ENCODE measurements around the gene FAM98C. TPM values are rescaled to one million over a fixed set of nuclear protein-coding genes. Genes with fewer than 3 reads are reported as not detected.

Gene FAM98C
- total RNA-seq, 2 experiments from 2014 or later: 21.9 to 31.1 TPM

GRCh38 chr19:38389957-38390924 lies 12.7 kb upstream of the FAM98C start:
- intact Hi-C loops (cut with micrococcal nuclease; ENCODE audit: unreplicated experiment): loop anchor here (2.0 kb wide), 1 partner anchor 15 kb away; the partner anchor contains the start of gene PSMD8
- no peak overlapping the region for H3K4me3 ChIP-seq (ENCODE audit: low read depth, low read length, poor library complexity, severe bottlenecking)
- H3K4me2 ChIP-seq (ENCODE audit: low read length): no peak overlapping the region
- BruUV-seq (replicated peaks): no TSS peak
- H3K27ac ChIP-seq (ENCODE audit: low read depth, low read length, poor library complexity, severe bottlenecking): no peak overlapping the region
- no peak for DNase-seq (ENCODE audit: low spot score)
- no peak overlapping the region for H2AFZ ChIP-seq (ENCODE audit: low read length)
- no peaks in the 10 kb centered on the region for H3K9me2 ChIP-seq (ENCODE audit: insufficient read depth, low read length)
- H3K4me1 ChIP-seq (ENCODE audit: insufficient read depth, low read length, poor library complexity, severe bottlenecking): peaks cover 9% of the 10 kb centered on the region
- CTCF ChIA-PET (ENCODE audit: unreplicated experiment): interaction anchor here (0.6 kb wide), 1 partner anchor 348 kb away, joined by 10 read pairs; no protein-coding TSS in a partner anchor
- no peaks in the 10 kb centered on the region for H3K36me3 ChIP-seq (ENCODE audit: insufficient read depth, low read length)
- H3K9me3 ChIP-seq (ENCODE audit: low read length): no peaks in the 10 kb centered on the region
- no peaks in the 10 kb centered on the region for H3K79me2 ChIP-seq (ENCODE audit: insufficient read depth, low read depth, low read length)
- no peaks in the 10 kb centered on the region for H4K20me1 ChIP-seq (ENCODE audit: insufficient read depth, low read length)
- TF ChIP-seq CTCF (conservative IDR thresholded peaks at IDR 0.05; ENCODE audit: low read length) (no peak), EZH2phosphoT487 (IDR thresholded peaks at IDR 0.05; ENCODE audit: borderline replicate concordance, low read depth, low read length) (no peak)
- POLR2A ChIA-PET: interaction anchor here (0.8 to 0.9 kb wide), 3 partner anchors 13 to 16 kb away, joined by 3 to 4 read pairs (median 4); partner anchors contain the start of genes FAM98C and PSMD8

DNA sequence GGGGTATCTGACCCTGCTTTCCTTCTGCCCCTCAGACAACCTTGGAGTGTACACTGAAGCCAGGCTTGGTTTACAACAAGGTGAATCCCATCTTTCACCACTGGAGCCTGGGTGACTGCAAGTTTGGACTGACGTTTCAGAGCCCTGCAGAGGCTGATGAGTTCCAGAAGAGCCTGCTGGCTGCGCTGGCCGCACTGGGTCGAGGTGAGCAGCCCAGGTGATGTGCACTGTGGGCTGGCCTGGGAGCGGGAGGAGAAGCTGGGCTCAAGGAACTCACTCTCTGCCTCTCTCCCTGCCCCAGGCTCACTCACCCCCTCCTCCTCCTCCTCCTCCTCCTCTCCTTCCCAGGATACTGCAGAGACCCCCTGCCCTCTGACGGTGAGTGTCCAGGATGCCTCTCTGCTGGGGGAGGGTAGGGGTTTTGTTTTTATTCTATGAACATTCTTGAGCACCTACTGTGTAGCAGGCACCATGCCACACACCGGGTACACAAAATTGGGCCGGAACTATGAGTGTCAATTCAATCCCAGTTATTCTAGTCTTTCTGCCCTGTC lies 10.9 kb upstream of the FAM98C start:
- Histone ChIP-seq H4K20me1 (ENCODE audit: insufficient read depth, low read length) (no peaks in the 10 kb centered on the region), H3K4me3 (ENCODE audit: low read depth, low read length, poor library complexity, severe bottlenecking) (no peak overlapping the region), H3K9me3 (ENCODE audit: low read length) (no peaks in the 10 kb centered on the region), H2AFZ (ENCODE audit: low read length) (no peak overlapping the region), H3K4me1 (ENCODE audit: insufficient read depth, low read length, poor library complexity, severe bottlenecking) (peaks cover 9% of the 10 kb centered on the region), H3K4me2 (ENCODE audit: low read length) (no peak overlapping the region), H3K79me2 (ENCODE audit: insufficient read depth, low read depth, low read length) (no peaks in the 10 kb centered on the region), H3K9me2 (ENCODE audit: insufficient read depth, low read length) (no peaks in the 10 kb centered on the region), H3K27ac (ENCODE audit: low read depth, low read length, poor library complexity, severe bottlenecking) (no peak overlapping the region), H3K36me3 (ENCODE audit: insufficient read depth, low read length) (no peaks in the 10 kb centered on the region)
- DNase-seq (ENCODE audit: low spot score): no peak
- ChIA-PET POLR2A (no interaction called here), CTCF (ENCODE audit: unreplicated experiment) (no interaction called here)
- no TSS peak for BruUV-seq (replicated peaks)
- intact Hi-C loops (cut with micrococcal nuclease; ENCODE audit: unreplicated experiment): no loop called here
- TF ChIP-seq CTCF (conservative IDR thresholded peaks at IDR 0.05; ENCODE audit: low read length): no peak
- no peak for TF ChIP-seq EZH2phosphoT487 (IDR thresholded peaks at IDR 0.05; ENCODE audit: borderline replicate concordance, low read depth, low read length)

Measured in OCI-LY7 (cell line).